H1 (cell line): Measurements from ENCODE around the gene BOLA3. TPM values are rescaled to one million over a fixed set of nuclear protein-coding genes. Genes with fewer than 3 reads are reported as not detected.

Experiments
- CTCF ChIA-PET: fragments of 300-600 bp; sonication (Branson Sonifier 250); formaldehyde crosslinking; loops from one replicate; lab custom pipeline; 2021; ENCODE audit not compliant: partially characterized antibody; lab: Charles Lee
- POLR2A ChIA-PET: fragments of 300-600 bp; sonication (Branson Sonifier 250); formaldehyde crosslinking; loops from one replicate; lab custom pipeline; 2021; ENCODE audit warnings: inconsistent platforms; ENCODE audit not compliant: partially characterized antibody; lab: Charles Lee
- DNase-seq, 2 experiments: peaks; one replicate each; pipeline versions ENCODE4 v3.0.0 to v3.0.0-alpha.2; 2010 to 2022; ENCODE audit warnings: low spot score in 2 of 2, low read depth in 1 of 2, mixed read lengths in 1 of 2
- FAIRE-seq: peaks from 2 replicates; lab custom pipeline; 2011; peaks lifted over from hg19 to GRCh38; lab: Jason Lieb, UNC
- H2AFZ ChIP-seq: 2 replicates; pipeline ENCODE4 v1.8.1; 2012; ENCODE audit warnings: low read length, inconsistent platforms
- H2AK5ac ChIP-seq: 2 replicates; pipeline ENCODE4 v1.6.1; 2013; ENCODE audit warnings: low read depth, low read length
- H2BK120ac ChIP-seq: replicated peaks from 2 replicates; pipeline ENCODE3; 2013; ENCODE audit warnings: low read depth, low read length, inconsistent platforms
- H2BK12ac ChIP-seq: 2 replicates; pipeline ENCODE4 v1.6.1; 2013; ENCODE audit warnings: low read depth, low read length
- H2BK15ac ChIP-seq: 2 replicates; pipeline ENCODE4 v1.6.1; 2013; ENCODE audit warnings: low read length
- H2BK20ac ChIP-seq: 2 replicates; pipeline ENCODE4 v1.6.1; 2013; ENCODE audit warnings: low read length
- H2BK5ac ChIP-seq: 2 replicates; pipeline ENCODE4 v1.6.1; 2013; ENCODE audit warnings: low read depth, low read length
- H3K14ac ChIP-seq: 2 replicates; pipeline ENCODE4 v1.6.1; 2013; ENCODE audit warnings: inconsistent platforms; ENCODE audit not compliant: insufficient read length
- H3K18ac ChIP-seq: 2 replicates; pipeline ENCODE4 v1.6.1; 2013; ENCODE audit warnings: low read length; ENCODE audit errors: extremely low read depth
- H3K23ac ChIP-seq: 2 replicates; pipeline ENCODE4 v1.6.1; 2013; ENCODE audit warnings: inconsistent platforms; ENCODE audit not compliant: insufficient read length
- H3K23me2 ChIP-seq: 2 replicates; pipeline ENCODE4 v1.6.1; 2013; ENCODE audit warnings: low read depth, low read length
- H3K27ac ChIP-seq: 2 replicates; pipeline ENCODE4 v1.6.1; 2011; ENCODE audit warnings: low read depth, low read length, inconsistent platforms
- H3K27me3 ChIP-seq, 4 experiments: replicated peaks in 1 of 4; 1 replicate in 1 of 4; 2 replicates in 3 of 4; pipeline versions ENCODE4 v1.6.1 to v1.8.1; 2011 to 2013; ENCODE audit warnings: low read length in 3 of 4, mild to moderate bottlenecking in 3 of 4, inconsistent platforms in 2 of 4, mixed read lengths in 2 of 4, moderate library complexity in 1 of 4; ENCODE audit not compliant: control insufficient read depth in 3 of 4, insufficient read depth in 3 of 4; ENCODE audit errors: extremely low read depth in 1 of 4
- H3K36me3 ChIP-seq, 4 experiments: 2 replicates each; pipeline versions ENCODE4 v1.6.1 to v1.8.1; 2011 to 2013; ENCODE audit warnings: mild to moderate bottlenecking in 4 of 4, low read length in 3 of 4, moderate library complexity in 2 of 4, control low read depth in 1 of 4, inconsistent platforms in 1 of 4; ENCODE audit not compliant: insufficient read depth in 4 of 4, control insufficient read depth in 2 of 4
- H3K4ac ChIP-seq: replicated peaks from 2 replicates; pipeline ENCODE3; 2013; ENCODE audit warnings: low read length, low read depth, mixed read lengths, inconsistent platforms; ENCODE audit not compliant: insufficient read length
- H3K4me1 ChIP-seq, 4 experiments: replicated peaks in 1 of 4; 1 replicate in 1 of 4; 2 replicates in 3 of 4; pipeline versions ENCODE4 v1.6.1 to v1.8.1; 2011 to 2013; ENCODE audit warnings: low read length in 3 of 4, inconsistent platforms in 2 of 4, mixed read lengths in 1 of 4; ENCODE audit not compliant: insufficient read depth in 4 of 4, control insufficient read depth in 3 of 4
- H3K4me2 ChIP-seq, 2 experiments: 2 replicates each; pipeline versions ENCODE4 v1.6.1 to v1.8.1; 2011 to 2013; ENCODE audit warnings: low read depth in 2 of 2, low read length in 2 of 2, control low read depth in 1 of 2, inconsistent platforms in 1 of 2, mild to moderate bottlenecking in 1 of 2; ENCODE audit not compliant: insufficient read depth in 1 of 2
- H3K4me3 ChIP-seq, 4 experiments: fragments of 200-600, 300-600 bp in 1 of 4; sonication (generic), shearing (Covaris generic), sonication (Bioruptor Twin) in 1 of 4; 2 replicates each; pipeline versions ENCODE4 v1.5.1 to v1.8.1; 2011 to 2016; ENCODE audit warnings: low read length in 4 of 4, low read depth in 3 of 4, control low read depth in 2 of 4, inconsistent platforms in 2 of 4, mild to moderate bottlenecking in 2 of 4, mixed read lengths in 1 of 4, moderate library complexity in 1 of 4; ENCODE audit not compliant: insufficient read depth in 2 of 4; ENCODE audit errors: extremely low read depth in 1 of 4
- H3K56ac ChIP-seq: replicated peaks from 2 replicates; pipeline ENCODE3; 2013; ENCODE audit warnings: low read depth, mild to moderate bottlenecking, mixed read lengths, low read length, inconsistent platforms; ENCODE audit not compliant: insufficient read length
- H3K79me1 ChIP-seq: 2 replicates; pipeline ENCODE4 v1.6.1; 2013; ENCODE audit warnings: low read depth, low read length, control low read depth
- H3K79me2 ChIP-seq, 2 experiments: 2 replicates each; pipeline versions ENCODE4 v1.6.1 to v1.8.1; 2012 to 2013; ENCODE audit warnings: low read length in 2 of 2, mild to moderate bottlenecking in 2 of 2, inconsistent platforms in 1 of 2; ENCODE audit not compliant: insufficient read depth in 2 of 2, control insufficient read depth in 1 of 2
- H3K9ac ChIP-seq, 4 experiments: replicated peaks in 1 of 4; 1 replicate in 1 of 4; 2 replicates in 3 of 4; pipeline versions ENCODE4 v1.6.1 to v1.8.1; 2011 to 2013; ENCODE audit warnings: low read depth in 3 of 4, low read length in 3 of 4, control low read depth in 2 of 4, mild to moderate bottlenecking in 2 of 4, moderate library complexity in 2 of 4, inconsistent platforms in 1 of 4; ENCODE audit errors: extremely low read depth in 1 of 4
- H3K9me3 ChIP-seq, 2 experiments: 2 replicates each; pipeline versions ENCODE4 v1.6.1 to v1.8.1; 2012 to 2013; ENCODE audit warnings: mild to moderate bottlenecking in 2 of 2, moderate library complexity in 2 of 2, control low read depth in 1 of 2, inconsistent platforms in 1 of 2, low read depth in 1 of 2, low read length in 1 of 2, mixed read lengths in 1 of 2; ENCODE audit not compliant: insufficient read depth in 2 of 2
- H4K20me1 ChIP-seq, 2 experiments: replicated peaks in 1 of 2; 2 replicates each; pipeline versions ENCODE3 to v1.8.1; 2011 to 2013; ENCODE audit warnings: inconsistent platforms in 2 of 2, low read length in 2 of 2, mild to moderate bottlenecking in 1 of 2; ENCODE audit not compliant: insufficient read depth in 2 of 2, control insufficient read depth in 1 of 2
- H4K5ac ChIP-seq: 2 replicates; pipeline ENCODE4 v1.6.1; 2013; ENCODE audit warnings: low read length, low read depth, mixed read lengths, inconsistent platforms; ENCODE audit not compliant: insufficient read length
- H4K8ac ChIP-seq: 2 replicates; pipeline ENCODE4 v1.8.0; 2013; ENCODE audit warnings: mild to moderate bottlenecking, moderate library complexity, low read length, inconsistent platforms; ENCODE audit not compliant: insufficient read depth; ENCODE audit errors: extremely low read depth
- H4K91ac ChIP-seq: replicated peaks from 2 replicates; pipeline ENCODE3; 2013; ENCODE audit warnings: low read length, mixed read lengths, inconsistent platforms; ENCODE audit not compliant: insufficient read length
- GTF2F1 ChIP-seq: IDR thresholded peaks from 2 replicates; pipeline ENCODE4 v1.6.1; 2012; ENCODE audit warnings: low read depth, low read length, improper control_type of control experiment, borderline replicate concordance
- KDM1A ChIP-seq: fragments of 200-600, 300-600 bp; sonication (generic); IDR thresholded peaks from 2 replicates; pipeline ENCODE4 v1.7.1; 2016; ENCODE audit warnings: mild to moderate bottlenecking, low read length, borderline replicate concordance
- RAD21 ChIP-seq, 2 experiments: IDR thresholded peaks in 1 of 2; conservative IDR thresholded peaks in 1 of 2; 2 replicates each; pipeline ENCODE4 v1.6.1; 2011; ENCODE audit warnings: low read depth in 2 of 2, low read length in 2 of 2, improper control_type of control experiment in 1 of 2, inconsistent platforms in 1 of 2, mild to moderate bottlenecking in 1 of 2, moderate library complexity in 1 of 2
- RFX5 ChIP-seq: IDR thresholded peaks from 2 replicates; pipeline ENCODE4 v1.6.1; 2011; ENCODE audit warnings: low read depth, low read length, improper control_type of control experiment, borderline replicate concordance
- WGBS, 2 experiments: shearing (Covaris generic) in 1 of 2; methylation state at CpG; one replicate each; pipeline versions ENCODE4 v1.1.6 to v1.1.7; 2013 to 2015; ENCODE audit warnings: low lambda C conversion rate in 2 of 2, mixed read lengths in 2 of 2, inconsistent platforms in 1 of 2, low coverage in 1 of 2, missing lambda C conversion rate in 1 of 2; ENCODE audit not compliant: insufficient replicate concordance in 2 of 2, insufficient coverage in 1 of 2, insufficient read length in 1 of 2; ENCODE audit errors: extremely low coverage in 1 of 2, missing lambda C conversion rate in 1 of 2; 5-methylcytosine and 5-hydroxymethylcytosine counted together
- polyA plus RNA-seq, 7 experiments: library from polyadenylated mRNA; depleted of rRNA in 3 of 7; stranded (reverse) in 5 of 7; unstranded in 2 of 7; fragments of >200 nt in 5 of 7; fragments of 200-250 nt in 2 of 7; gene quantifications; 1 replicate in 5 of 7; 2 replicates in 1 of 7; 4 replicates in 1 of 7; pipeline versions ENCODE4 v1.2.1 to v1.2.3, GENCODE V29; 2011 to 2013; ENCODE audit warnings: missing spikeins in 2 of 7, mixed read lengths in 2 of 7
- total RNA-seq: library from RNA; stranded (reverse); fragmentation: NEBNext Ultra II Directional; extraction: Animal tissue kit (Norgen Biotek cat#: 25700); gene quantifications from 2 replicates; pipeline ENCODE4 v1.2.1, GENCODE V29; 2021

Gene BOLA3
- total and polyA plus RNA-seq, 2 of the 8 experiments (the other 6 are each of a cell fraction or from before 2014, with no cell fraction given) = 46.1 to 67.3 TPM

DNA sequence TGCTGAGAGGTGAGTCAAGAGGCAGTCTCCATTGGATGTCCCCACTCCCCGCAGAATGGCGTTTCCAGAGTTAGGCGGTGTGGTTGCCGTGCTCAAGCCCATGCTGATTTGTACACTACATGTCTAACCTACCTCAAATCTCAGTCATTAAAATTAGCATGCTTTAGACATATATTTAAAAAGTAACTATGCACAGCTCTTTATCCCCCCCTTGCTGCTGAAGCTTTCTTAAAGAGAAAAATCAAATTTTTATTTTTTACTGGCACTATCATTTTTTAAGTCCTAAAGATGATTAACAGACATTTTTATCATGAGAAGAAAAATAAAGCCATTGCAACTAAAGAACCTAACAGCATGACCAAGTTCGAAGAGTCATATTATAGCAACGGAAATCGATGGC lies 42.9 kb downstream of the BOLA3 start:
- no peaks in the 10 kb centered on the region for H3K9me3 ChIP-seq
- no peak overlapping the region for H3K18ac ChIP-seq
- no peak overlapping the region for H4K8ac ChIP-seq
- no peak overlapping the region for H2BK5ac ChIP-seq
- no peak overlapping the region for H2BK20ac ChIP-seq
- FAIRE-seq = no peak
- H3K79me1 ChIP-seq = no peaks in the 10 kb centered on the region
- DNase-seq = no peak
- no peak overlapping the region for H4K91ac ChIP-seq
- H3K9ac ChIP-seq = no peak overlapping the region
- H3K14ac ChIP-seq = no peak overlapping the region
- 93% methylated on average over 7 of the region's 7 CpGs; no CpG with 5 or more reads in 1 of the 2 experiments for WGBS, 2 experiments
- POLR2A ChIA-PET = no interaction called here
- H3K79me2 ChIP-seq = no peaks in the 10 kb centered on the region
- peaks cover 0 to 3% of the 10 kb centered on the region in 2 experiments for H4K20me1 ChIP-seq
- no peaks in the 10 kb centered on the region for H3K27me3 ChIP-seq
- H3K27ac ChIP-seq = no peak overlapping the region
- H3K23ac ChIP-seq = no peak overlapping the region
- no peak overlapping the region for H2BK15ac ChIP-seq
- no peak overlapping the region for H3K4ac ChIP-seq
- no peak overlapping the region for H2AK5ac ChIP-seq
- TF ChIP-seq RAD21 (IDR thresholded peaks at IDR 0.05 in 1 of 2, conservative IDR thresholded peaks at IDR 0.05 in 1 of 2; ENCODE audit: low read depth in 2 of 2, low read length in 2 of 2) (0 out of 4 replicates have a peak, but pooled peaks of 1 of the 2 experiments have one; percentile 0), RFX5 (no peak), GTF2F1 (no peak), KDM1A (no peak)
- TF ChIP-seq, all 59 proteins: peak for 1
- Histone ChIP-seq H4K5ac (no peak overlapping the region), H3K36me3 (peaks cover 7 to 20% (median 14%) of the 10 kb centered on the region in 4 experiments; a peak in 7 of 8 replicates), H3K23me2 (no peaks in the 10 kb centered on the region; the same call in 1 of the 2 replicates), H2BK12ac (no peak overlapping the region), H3K4me1 (peaks cover 4 to 13% (median 12%) of the 10 kb centered on the region in 4 experiments), H3K4me3 (no peak overlapping the region), H2AFZ (no peak overlapping the region), H2BK120ac (no peak overlapping the region), H3K4me2 (no peak overlapping the region), H3K56ac (no peak overlapping the region)
- CTCF ChIA-PET = interaction anchor here (1.0 to 2.8 kb wide), 10 partner anchors 22 to 184 kb away, joined by 3 to 10 read pairs (median 4); no protein-coding TSS in a partner anchor
